Measurements from ENCODE around the gene TAF1A. TPM values are rescaled to one million over a fixed set of nuclear protein-coding genes. Genes with fewer than 3 reads are reported as not detected.
"Not testable (repeated sequence)": the region's sequence is repeated elsewhere in the genome, so short reads cannot be mapped to it uniquely, and the experiment has no call there.

The TAF1A gene
- total RNA-seq = 15.9 TPM

DNA sequence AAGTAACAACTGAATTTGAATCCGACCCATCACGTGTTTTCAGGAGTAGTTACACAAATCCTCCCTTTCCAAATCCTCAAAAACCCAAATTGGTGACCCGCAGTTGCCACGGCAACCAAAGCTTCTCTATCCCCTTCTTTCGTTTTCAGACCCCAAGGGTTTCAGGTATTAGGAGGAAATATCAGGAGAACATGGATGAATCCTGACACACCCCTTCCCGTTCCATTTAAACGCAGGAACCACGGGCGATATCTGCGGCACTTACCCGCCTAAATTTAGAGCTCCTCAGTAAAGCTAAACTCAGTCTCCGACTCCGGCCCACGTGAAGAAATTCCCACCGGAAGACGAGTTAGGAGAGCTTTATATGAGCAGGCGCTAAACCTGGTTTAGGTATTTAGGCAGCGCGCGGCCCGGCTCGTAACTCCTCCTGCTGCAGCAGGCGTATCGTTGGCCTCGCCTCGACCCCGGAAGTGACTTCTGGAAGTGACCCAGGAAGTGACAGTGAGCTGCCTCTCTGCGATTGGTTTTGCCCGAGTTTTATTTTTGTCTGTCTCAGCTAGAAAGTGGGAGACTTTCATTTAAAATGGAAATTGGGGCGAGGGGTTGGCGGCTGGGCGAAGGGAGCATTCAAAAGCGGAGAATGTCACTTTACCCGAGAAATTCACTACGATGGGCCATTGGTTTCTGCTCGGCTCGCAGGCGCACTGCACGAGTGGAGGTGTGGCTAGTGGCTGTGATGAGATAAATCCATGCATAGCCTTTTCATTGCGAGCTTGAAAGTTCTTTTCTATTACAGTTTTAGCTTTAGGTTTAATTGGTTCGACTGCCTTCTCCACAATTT is at the start of gene TAF1A:
TSS of gene TAF1A (minus strand) at position 472 of the 841 bp plus-strand sequence.
- DNase-seq = peak; percentile 96

DNA sequence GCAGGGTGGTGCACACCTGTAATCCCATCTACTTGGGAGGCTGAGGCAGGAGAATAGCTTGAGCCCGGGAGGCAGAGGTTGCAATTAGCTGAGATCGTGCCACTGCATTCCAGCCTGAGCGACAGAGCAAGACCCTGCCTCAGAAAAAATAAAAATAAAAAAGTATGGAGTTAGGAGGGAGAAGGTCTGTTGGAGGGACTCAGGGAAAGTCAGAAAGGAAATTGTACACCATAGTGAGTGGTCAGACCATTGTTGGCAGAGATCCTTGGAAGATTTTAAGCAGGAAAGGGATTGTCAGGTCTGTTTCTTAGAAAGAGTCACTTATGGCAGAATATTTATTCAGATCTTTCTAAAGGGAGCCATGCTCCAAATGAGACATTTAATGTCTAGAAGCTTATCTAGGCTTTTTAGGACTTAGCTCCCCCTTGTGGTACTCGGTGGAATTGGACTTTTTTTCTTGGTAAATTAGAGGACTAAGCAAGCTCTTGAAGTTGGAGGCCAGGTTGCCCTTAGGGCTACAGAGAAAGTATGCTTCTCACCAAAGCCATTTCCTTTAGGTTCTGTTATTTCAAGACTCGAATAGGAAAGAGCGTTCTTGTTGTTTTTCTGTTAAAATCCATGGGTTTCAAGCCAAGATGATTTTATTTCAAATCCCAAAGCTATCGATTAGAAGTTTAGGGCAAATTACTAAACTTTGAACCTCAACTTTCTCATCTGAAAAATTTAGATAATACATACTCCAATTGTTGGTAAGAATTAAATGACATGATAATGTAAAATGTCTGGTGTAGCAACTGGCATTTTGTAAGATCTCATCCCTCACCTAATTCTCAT is 44.7 kb upstream of the TAF1A start:
- DNase-seq = peak; percentile 96

DNA sequence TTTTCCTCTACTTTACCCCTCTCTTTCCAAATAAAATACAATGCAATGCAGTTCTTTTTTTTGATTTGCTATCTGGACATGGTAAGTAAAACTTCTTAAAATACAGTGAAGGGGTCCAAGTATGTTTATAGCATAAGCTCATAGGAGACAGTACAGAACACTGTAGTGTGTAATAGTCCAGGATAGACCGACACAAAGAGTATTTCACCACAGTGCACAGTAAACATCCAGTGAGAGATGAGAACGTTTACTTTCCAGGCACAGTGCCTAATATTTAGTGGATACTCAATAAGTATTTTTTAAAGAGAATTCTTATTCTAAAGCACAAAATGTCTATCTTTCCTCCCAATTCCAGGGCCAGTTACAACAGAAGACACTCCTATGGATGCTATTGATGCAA is 43.0 kb upstream of the TAF1A start:
- DNase-seq = no peak

DNA sequence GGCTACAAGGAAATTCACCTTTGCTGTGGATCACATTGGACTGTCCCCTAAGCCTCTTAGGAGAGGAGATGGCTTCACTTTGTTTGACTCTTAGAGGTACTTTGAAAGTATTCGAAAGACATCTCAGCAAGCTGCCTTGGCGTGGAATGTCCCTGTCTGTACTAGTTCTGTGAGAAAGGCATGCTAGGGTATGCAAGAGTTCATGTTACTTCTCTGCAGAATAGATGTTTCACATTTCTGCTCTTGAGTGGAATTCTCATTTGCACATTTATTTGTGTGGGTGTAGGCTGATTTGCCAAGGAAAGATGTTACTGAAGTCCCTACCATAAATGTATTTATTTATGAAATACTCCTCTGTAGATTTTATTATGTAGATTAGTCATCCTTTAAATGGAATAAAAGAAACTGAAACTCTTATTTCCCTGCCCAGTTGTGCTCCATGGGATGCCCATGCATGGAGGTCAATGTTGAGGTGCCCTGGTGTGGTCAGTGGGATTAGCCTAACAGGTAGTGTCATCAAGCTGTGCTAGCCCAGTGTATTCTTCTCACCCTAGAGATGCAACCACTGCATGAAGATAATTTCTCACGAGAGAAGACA is 42.0 kb upstream of the TAF1A start:
- no peak for DNase-seq

DNA sequence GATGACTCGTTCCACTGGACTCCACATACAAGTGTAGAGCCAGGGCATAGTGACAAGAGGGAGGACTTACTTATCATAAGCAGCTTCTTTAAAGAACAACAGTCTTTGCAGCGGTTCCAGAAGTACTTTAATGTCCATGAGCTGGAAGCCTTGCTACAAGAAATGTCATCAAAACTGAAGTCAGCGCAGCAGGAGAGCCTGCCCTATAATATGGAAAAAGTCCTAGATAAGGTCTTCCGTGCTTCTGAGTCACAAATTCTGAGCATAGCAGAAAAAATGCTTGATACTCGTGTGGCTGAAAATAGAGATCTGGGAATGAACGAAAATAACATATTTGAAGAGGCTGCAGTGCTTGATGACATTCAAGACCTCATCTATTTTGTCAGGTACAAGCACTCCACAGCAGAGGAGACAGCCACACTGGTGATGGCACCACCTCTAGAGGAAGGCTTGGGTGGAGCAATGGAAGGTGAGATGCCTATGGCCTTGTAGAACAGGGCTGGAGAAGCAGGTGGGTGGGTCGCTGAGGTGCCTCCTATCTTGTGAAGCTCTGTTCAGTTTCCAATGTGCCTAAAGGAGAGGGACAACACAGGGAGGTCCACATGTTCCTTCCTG is 40.3 kb upstream of the TAF1A start:
- DNase-seq = no peak

DNA sequence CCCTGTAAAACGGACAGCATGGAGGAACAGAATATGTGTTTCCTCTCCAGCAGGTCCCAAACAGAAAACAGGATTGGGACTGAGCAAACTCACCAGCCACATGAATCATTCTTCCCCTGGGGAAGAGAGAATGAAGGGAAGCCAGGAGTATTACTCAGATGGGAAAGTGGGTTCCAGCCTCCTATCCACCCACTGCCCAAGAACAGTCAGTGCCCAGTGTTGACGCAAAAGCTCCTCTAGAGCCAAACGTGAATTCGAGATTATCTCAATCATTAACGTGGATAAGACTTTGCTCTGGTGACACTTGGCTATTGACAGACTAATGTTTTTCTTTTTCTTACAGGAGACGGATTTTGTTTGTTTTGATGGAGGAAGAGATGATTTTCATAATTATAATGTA is 37.5 kb upstream of the TAF1A start:
- no peak for DNase-seq

DNA sequence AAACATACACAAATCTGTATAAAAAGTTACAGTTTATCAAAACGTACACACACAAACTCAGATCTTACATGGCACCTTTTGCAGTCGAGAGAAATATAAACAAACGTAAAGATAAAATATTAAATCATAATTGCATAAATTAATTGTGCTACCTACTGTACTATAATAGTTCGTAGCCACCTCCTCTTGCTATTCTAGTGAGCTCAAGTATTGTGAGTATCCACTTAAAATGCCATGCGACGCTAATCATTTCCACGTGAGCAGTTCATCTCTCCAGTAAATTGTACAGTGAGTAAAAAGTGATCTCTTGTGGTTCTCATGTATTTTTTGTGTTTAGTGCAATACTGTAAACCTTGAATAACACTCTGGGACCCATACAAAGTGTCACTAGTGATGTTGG is 34.5 kb upstream of the TAF1A start:
- no peak for DNase-seq

DNA sequence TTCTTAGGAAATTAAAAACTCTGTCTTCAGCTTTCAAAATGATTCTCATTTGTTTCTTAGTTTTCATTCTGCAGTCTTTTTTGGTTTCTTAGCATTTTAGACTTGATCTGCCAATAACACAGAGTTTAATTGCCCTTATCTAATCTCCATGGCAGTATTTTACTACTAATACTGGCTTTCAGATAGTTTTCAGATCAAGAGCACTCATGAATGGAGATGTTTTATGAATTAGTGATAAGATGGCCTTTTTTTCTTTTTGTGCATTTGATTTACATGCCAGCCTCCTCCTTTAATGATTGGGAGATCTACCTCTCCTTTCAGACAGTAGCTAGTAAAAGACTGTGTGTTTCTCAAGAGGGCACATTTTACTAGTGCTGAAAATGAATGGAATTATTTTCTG is 33.7 kb upstream of the TAF1A start:
- no peak for DNase-seq

DNA sequence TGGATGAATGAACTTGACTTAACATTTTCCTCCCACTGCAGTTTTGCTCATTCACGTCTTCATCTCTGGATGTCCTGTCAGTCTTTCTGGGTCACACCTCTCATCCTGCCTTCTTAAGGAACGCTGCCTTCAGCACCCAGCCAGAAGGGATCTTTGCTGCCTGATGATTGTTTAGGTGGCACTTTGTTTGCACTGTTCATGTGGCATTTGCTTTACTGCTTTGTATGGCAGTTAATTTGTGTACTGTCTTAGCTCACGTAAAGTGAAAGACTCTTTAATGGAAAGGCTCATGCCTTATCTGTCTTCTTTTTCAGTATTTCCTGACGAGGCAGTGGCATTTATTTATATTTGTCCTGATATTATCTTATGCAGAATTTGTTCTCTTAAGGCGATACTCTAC is 33.0 kb upstream of the TAF1A start:
- no peak for DNase-seq

DNA sequence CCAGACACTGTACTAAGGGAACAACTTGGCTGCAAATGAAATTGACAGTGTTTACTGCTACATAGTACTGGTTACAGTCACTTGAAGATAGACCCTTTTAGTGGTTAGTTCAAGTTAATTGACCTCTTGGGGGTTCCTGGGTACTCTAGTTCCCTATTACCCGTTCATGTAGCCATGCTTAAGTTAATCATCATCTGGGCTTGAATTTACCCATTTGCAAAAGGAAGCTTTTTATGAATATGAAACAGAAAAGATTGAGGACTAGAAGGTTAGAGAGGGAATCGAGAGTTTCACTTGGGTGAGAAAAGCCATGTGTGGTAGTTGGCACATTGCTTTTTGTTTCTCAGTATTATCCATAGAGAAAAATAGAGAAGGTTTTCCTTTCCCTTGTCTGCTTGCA is 30.8 kb upstream of the TAF1A start:
- DNase-seq = no peak

DNA sequence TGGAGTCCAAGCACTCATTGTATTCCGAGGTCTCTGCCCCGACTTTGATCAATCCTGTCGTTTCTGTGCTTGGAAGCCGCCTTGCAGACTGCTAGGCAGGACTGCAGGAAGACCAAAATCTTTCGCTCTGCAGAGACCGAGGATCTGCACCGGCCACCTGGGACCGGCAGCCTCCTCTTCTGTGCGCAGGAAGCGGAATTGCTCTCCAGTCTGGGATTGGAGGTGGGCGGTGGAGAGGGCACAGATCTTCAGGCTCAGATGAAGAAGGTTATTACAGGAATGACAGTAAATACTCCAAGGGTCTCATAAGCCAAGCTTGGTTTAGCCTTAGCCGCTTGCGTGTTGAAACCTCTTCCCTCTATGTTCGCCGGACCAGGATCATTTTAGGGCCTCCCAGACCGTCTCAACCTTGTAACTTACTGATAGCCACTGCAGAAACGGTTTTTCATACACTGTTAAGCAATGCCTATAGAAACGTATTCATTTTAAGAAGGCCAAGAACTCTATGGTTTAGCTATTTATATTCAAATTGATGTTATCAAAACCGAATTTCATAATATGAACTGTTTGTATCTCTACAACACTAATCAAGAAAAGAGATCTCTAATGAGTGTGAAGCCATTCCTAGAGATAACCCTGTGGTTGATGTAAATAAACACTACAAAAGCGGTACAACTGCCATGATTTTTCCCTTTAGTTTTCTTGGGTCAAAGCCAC is 29.3 kb upstream of the TAF1A start:
- peak; percentile 32 for DNase-seq

DNA sequence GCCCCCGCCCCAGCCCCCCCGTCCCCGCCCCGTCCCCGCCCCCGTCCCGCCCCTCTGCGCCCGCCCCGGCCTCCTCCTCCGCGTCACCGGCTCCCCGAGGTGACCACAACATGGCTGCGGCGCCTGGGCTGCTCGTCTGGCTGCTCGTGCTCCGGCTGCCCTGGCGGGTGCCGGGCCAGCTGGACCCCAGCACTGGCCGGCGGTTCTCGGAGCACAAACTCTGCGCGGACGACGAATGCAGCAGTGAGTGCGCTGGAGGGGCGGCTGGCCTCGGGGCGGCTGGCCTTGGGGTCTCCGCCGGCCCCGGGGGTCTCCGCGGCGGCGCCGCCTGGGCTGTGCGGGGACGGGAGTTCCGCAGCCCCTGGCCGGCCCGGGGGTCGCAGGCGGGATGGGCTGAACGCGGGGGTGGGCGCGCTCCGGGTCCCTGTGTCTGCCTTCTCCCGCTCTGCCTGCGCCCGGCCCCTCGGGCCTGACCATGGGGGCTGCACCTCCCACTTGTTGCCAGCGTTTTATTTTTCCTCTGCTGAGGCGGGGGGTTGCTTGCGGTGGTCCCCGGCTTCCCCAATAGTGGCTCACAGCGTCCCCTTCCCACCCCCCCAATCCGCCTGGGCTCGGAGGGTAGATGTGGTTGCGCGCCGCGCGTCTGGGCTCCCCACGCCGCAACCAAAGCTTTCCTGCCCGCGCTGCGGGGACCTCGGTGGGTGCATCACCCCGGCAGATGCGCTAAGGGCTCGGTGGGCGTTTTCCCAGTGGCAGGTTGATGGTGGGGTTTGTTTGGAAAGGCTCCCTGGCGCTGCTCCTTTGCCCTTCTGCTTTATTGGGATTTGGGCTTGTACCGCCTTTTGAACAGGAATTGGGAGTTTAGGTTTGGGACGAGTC is 28.5 kb upstream of the TAF1A start, which contains the start of gene MIA3:
TSS of gene MIA3 (plus strand) at position 97 of the 879 bp plus-strand sequence. CDS start at position 111, 14 bp downstream.
- peak; percentile 24 for DNase-seq

DNA sequence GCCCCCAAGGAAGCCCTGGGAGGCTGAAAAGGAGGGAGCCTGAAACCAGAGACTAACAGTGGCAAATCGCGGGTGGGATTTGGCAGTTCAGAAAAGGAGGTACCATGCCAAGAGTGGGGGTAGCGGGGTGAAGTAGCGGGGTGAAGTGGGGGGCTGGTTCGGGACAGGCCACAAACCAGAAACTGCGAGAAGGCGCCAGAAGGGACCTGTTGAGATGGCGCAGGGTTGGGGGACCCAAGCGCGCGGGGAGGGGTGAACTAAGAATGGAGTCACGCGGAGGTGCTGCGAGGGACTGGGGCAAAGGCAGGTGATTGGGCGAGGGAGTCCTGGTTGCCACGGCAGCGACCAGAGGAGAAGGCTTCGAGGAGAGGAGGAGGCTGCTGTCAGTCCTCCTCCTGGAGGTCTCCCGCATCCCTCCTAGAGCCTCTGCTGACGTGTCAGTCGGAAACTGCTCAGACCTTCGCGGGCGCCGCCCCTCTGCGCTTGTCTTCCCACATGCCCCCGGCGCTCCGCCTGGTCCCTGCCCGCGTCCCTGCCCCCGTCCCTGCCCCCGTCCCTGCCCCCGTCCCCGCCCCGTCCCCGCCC is 27.7 kb upstream of the TAF1A start:
- peak; percentile 97 for DNase-seq

DNA sequence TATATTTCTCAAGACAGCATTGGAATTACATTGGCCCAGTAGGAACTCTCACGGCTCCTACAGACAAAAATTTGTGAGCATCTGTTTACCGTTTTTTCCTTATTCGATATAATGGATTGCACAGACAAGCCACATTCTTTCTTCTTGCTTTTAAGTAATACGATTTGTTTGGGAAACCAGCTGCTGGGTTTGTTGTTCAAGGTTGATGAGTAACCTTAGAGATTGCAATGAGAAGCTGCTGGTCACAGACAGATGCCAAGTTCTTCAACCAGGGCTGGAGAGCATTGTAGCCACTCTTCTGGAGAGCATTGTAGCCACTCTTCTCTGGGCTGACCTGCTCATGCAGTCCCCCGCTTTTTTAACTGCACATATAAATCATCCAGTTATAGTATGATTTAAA is 26.8 kb upstream of the TAF1A start:
- DNase-seq = peak; percentile 53

DNA sequence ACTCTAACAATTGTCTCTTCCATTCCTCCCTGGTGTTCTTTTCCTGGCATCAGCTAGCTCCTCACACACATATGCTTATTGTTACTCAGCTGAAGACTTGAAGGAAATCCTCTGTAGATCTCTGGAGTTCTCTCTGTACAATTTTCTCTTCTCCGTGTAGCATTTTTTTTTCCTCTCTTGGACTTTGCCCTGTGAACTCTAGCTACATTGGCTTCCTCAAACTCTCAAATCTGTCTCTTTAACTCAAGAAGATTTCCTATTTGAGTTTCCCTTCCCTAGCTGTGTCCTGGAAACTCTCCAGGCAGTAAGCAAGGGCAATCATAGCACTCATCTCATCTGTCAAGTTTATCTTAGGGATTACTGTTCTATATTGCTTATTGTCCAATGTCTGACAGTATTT is 23.9 kb upstream of the TAF1A start:
- DNase-seq = peak; percentile 5

DNA sequence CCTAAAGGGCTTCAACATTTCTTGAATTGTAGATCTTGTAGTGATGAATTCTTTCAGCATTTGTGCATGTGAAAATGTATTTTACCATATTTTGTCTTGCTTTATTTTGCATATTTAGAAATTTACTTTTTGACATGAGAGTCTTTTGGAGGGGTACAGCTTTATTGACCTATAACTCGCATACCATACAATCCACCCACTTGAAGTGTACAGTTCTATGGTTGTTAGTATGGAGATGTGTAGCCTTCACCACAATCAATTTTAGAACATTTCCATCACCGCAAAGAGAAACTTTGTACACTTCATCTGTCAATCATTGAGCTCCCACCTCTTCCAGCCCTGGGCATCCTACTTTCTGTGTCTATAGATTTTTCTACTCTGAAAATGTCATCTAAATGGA is 21.0 kb upstream of the TAF1A start:
- no peak for DNase-seq

DNA sequence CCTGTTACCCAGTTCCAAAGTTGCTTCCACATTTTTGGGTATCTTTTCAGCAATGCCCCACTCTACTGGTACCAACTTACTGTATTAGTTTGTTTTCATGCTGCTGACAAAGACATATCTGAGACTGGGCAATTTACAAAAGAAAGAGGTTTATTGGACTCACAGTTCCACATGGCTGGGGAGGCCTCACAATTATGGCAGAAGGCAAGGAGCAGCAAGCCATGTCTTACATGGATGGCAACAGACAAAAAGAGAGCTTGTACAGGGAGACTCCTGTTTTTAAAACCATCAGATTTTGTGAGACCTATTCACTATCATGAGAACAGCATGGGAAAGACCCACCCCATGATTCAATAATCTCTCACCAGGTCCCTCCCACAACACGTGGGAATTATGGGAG is 19.4 kb upstream of the TAF1A start:
- not testable (repeated sequence) for DNase-seq

DNA sequence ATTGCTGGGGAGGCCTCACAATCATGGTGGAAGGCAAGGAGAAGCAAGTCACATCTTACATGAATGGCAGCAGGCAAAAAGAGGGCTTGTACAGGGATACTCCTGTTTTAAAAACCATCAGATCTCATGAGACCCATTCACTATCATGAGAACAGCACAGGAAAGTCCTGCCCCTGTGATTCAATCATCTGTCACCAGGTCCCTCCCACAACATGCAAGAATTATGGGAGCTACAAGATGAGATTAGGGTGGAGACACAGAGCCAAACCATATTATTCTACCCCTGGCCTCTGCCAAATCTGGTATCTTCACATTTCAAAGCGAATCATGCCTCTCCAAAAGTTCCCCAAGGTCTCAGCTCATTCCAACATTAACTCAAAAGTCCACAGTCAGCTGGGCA is 17.0 kb upstream of the TAF1A start:
- DNase-seq = no peak

DNA sequence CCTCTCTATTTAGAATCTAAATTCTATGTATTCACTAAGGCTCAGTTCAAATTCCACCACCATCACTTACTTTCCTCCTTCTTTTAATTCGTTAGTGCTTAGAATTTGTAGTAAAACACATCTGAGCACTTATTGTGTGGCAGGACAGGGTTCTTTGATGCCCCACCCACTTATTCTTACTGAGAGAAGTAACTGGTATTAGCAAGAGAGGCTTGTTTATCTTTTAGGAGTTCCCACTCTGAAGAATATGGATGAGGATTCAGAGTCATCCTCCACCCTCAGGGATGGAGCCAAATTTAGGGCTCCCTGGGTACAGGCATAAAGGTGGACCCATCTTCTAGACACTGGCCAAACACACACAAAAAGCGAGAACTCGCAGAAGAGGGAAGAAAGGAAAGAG is 11.5 kb upstream of the TAF1A start:
- DNase-seq = no peak

DNA sequence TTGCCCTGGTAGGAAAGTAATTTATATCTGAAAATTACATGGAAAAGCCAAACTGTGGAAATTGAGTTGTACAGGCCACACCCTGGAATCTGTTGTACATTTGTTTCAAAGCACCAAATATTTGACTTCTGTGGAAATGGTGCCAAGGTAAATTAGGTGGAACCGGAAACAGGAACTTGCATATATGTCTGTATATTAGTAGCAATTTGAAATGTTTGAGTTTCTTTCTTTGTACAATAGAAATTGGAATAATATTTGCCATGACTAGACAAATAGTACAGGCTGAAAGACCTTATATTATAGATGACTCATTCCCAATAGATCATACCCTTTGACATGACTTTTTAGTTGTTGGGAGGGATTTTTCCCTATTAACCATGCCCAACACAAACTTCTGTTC is 10.5 kb upstream of the TAF1A start:
- peak; percentile 9 for DNase-seq

Measured in tongue (tissue), 2 donors.